Mesothelial cell of epicardium (in vitro differentiated cells): ENCODE measurements around the gene STAT3. TPM values are rescaled to one million over a fixed set of nuclear protein-coding genes. Genes with fewer than 3 reads are reported as not detected.

ENCODE experiments used
- DNase-seq, 2 experiments: peaks; one replicate each; pipeline ENCODE4 v3.0.0; 2021; ENCODE audit warnings: low spot score in 2 of 2; ENCODE audit not compliant: unreplicated experiment in 2 of 2
- H3K27ac Mint-ChIP-seq: 2 replicates; pipeline ENCODE4 v1.8.0; 2021; ENCODE audit warnings: mixed read lengths
- H3K27me3 Mint-ChIP-seq: 2 replicates; pipeline ENCODE4 v1.8.0; 2021; ENCODE audit warnings: low read depth, mixed read lengths
- H3K36me3 Mint-ChIP-seq: 2 replicates; pipeline ENCODE4 v1.8.0; 2021; ENCODE audit warnings: mixed read lengths
- H3K4me1 Mint-ChIP-seq: 2 replicates; pipeline ENCODE4 v1.8.0; 2021; ENCODE audit warnings: mixed read lengths
- H3K4me3 Mint-ChIP-seq: 2 replicates; pipeline ENCODE4 v1.8.0; 2021; ENCODE audit warnings: mild to moderate bottlenecking, moderate library complexity, mixed read lengths
- H3K9me3 Mint-ChIP-seq: 2 replicates; pipeline ENCODE4 v1.8.0; 2021; ENCODE audit warnings: mixed read lengths
- CTCF ChIP-seq: fragments of 200-600 bp; sonication (generic); IDR thresholded peaks from one replicate; pipeline ENCODE4 v1.5.0; 2021; ENCODE audit warnings: antibody characterized with exemption; ENCODE audit not compliant: unreplicated experiment
- total RNA-seq: library from RNA; stranded (reverse); gene quantifications from 3 replicates; pipeline ENCODE4 v1.2.1, GENCODE V29; 2021

STAT3 gene
- total RNA-seq, 1 donor from 2014 or later, result 118 TPM

- DNase-seq, result no peak
- H3K27ac Mint-ChIP-seq, result peak overlapping the region; percentile 77
- no peak overlapping the region for H3K4me3 Mint-ChIP-seq
- no peaks in the 10 kb centered on the region for H3K36me3 Mint-ChIP-seq
- H3K9me3 Mint-ChIP-seq, result peaks cover 3% of the 10 kb centered on the region
- TF ChIP-seq CTCF, result no peak
- H3K27me3 Mint-ChIP-seq, result no peaks in the 10 kb centered on the region
- H3K4me1 Mint-ChIP-seq, result peaks cover 23% of the 10 kb centered on the region
These were observed 1.7 kb upstream of the STAT3 start for GRCh38 chr17:42389899-42390298.

- Mint-ChIP-seq H3K9me3 (no peaks in the 10 kb centered on the region), H3K4me1 (peaks cover 23% of the 10 kb centered on the region), H3K4me3 (peak overlapping the region; percentile 94), H3K27me3 (no peaks in the 10 kb centered on the region), H3K36me3 (peaks cover 1% of the 10 kb centered on the region), H3K27ac (peak overlapping the region; percentile 100)
- DNase-seq, result no peak
- TF ChIP-seq CTCF, result no peak
These were observed 834 bp upstream of the STAT3 start for GRCh38 chr17:42389135-42389417.

GRCh38 chr17:42387661-42388380, 421 bp downstream of the STAT3 start:
- Mint-ChIP-seq H3K4me1 (peaks cover 23% of the 10 kb centered on the region), H3K4me3 (peak overlapping the region; percentile 94), H3K27ac (peak overlapping the region; percentile 100), H3K9me3 (no peaks in the 10 kb centered on the region), H3K36me3 (peaks cover 3% of the 10 kb centered on the region), H3K27me3 (no peaks in the 10 kb centered on the region)
- no peak for DNase-seq
- no peak for TF ChIP-seq CTCF

GRCh38 chr17:42386777-42387657, 1.2 kb downstream of the STAT3 start:
- no peaks in the 10 kb centered on the region for H3K9me3 Mint-ChIP-seq
- TF ChIP-seq CTCF, result no peak
- no peaks in the 10 kb centered on the region for H3K27me3 Mint-ChIP-seq
- H3K27ac Mint-ChIP-seq, result peak overlapping the region; percentile 100
- no peak for DNase-seq
- peaks cover 28% of the 10 kb centered on the region for H3K4me1 Mint-ChIP-seq
- peak overlapping the region; percentile 94 for H3K4me3 Mint-ChIP-seq
- H3K36me3 Mint-ChIP-seq, result peaks cover 3% of the 10 kb centered on the region

- H3K27me3 Mint-ChIP-seq, result no peaks in the 10 kb centered on the region
- peaks cover 8% of the 10 kb centered on the region for H3K36me3 Mint-ChIP-seq
- no peak for TF ChIP-seq CTCF
- peaks cover 28% of the 10 kb centered on the region for H3K4me1 Mint-ChIP-seq
- no peak overlapping the region for H3K27ac Mint-ChIP-seq
- DNase-seq, result no peak
- H3K9me3 Mint-ChIP-seq, result no peaks in the 10 kb centered on the region
- no peak overlapping the region for H3K4me3 Mint-ChIP-seq
These were observed 6.3 kb downstream of the STAT3 start for GRCh38 chr17:42381898-42382297.
